GM18505 (cell line): ENCODE measurements around the gene CD300A.

Experiments used
- ATAC-seq: cut with Tn5 transposase; IDR thresholded peaks from one replicate; pipeline ENCODE4 v1.9.1; 2021; ENCODE audit not compliant: unreplicated experiment
- POLR2A ChIP-seq: IDR thresholded peaks from 4 replicates; pipeline ENCODE4 v1.6.1; 2011; ENCODE audit warnings: borderline replicate concordance; ENCODE audit not compliant: insufficient read depth, insufficient read length; ENCODE audit errors: extremely low read depth

CD300A gene

DNA sequence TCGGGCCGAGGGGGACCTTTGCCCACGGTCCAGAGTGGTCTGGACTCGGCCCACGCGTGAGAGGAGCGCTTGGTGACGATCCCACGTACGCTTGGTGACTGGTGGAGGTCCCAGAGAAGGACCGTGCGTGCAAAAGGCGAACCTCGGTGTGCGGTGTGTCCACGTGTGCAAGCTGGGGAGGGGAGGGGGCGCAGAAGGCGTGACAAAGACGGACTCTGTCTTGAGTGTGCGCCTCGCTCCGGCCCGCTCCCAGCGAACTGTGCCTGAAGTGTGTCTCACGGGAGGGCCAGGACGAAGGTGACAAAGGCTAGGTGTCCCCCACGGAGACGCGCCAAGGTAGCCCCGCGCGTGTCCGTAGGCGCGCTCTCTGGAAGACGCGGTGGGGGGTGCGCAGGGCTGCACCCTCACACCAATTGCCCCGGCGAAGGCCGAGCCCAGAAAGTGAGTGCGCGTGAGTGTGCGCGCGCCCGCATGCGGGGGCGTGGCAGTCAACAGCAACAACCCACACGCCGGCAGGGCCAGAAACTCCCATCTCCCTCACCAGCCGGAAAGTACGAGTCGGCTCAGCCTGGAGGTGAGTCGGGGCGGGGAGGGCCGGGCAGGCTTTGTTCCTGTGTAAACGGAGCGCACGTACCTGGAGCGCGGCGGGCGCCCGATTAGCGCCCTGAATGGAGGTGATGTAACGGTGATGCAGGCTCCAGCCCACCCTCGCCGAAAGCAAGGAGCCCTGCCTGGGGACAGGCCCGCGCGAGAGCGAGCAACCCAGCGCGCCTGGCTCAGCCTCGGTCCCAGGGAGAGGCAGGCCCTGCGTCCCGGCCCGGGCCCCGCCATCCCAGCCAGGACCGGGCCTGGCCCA is 34.6 kb upstream of the CD300A start, which contains the start of gene GPRC5C:
Gene GPRC5C, plus strand, starts transcription at position 521 of the 856 bp plus-strand sequence. CDS start 7,689 bp downstream, outside the sequence.
- TF ChIP-seq POLR2A, result no peak
- peak; percentile 45 for ATAC-seq

DNA sequence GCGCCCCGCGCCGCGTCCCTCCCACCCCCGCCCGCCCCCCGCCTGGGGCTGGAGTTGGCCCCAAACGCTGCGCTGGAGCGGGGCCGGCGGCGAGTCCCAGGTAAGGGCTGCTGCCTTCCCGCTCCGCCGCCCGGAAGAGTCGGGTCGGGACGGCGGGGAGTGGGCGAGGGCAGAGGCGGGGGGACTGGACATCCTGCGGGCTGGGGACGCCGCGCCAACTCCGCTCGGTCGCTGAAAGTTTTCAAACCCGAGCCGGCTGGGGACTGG is 34.1 kb upstream of the CD300A start:
- ATAC-seq, result no peak
- no peak for TF ChIP-seq POLR2A

DNA sequence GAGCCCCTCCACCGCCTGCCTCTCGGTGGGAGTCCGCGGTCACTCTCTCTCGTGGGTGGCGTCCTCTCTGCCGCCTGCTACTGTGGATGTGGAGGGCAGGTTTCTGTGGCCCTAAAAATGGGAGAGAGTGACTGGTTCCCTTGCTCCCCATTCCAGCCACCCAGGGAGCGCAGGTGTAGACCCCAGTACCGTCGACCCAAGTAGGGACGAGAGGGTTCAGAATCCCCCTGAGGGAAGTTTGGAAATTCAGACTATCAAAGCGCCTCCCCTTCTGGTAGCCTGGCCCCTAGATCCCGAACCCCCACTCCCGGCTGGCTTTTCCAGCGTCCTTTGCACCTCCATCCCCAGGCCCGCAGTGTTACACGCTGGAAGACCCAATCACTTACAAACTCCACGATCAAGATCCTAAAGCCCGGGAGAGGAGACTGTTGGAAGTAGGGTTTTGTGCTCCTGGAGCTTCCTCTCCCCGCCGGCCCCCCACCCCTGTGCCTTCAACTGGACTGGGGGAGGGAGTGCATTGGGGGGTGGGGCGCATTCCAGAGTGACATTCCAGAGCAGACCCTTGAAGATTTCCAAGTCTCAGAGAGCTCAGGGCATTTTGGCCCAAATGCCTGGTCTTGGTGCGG is 33.6 kb upstream of the CD300A start:
- no peak for TF ChIP-seq POLR2A
- no peak for ATAC-seq

DNA sequence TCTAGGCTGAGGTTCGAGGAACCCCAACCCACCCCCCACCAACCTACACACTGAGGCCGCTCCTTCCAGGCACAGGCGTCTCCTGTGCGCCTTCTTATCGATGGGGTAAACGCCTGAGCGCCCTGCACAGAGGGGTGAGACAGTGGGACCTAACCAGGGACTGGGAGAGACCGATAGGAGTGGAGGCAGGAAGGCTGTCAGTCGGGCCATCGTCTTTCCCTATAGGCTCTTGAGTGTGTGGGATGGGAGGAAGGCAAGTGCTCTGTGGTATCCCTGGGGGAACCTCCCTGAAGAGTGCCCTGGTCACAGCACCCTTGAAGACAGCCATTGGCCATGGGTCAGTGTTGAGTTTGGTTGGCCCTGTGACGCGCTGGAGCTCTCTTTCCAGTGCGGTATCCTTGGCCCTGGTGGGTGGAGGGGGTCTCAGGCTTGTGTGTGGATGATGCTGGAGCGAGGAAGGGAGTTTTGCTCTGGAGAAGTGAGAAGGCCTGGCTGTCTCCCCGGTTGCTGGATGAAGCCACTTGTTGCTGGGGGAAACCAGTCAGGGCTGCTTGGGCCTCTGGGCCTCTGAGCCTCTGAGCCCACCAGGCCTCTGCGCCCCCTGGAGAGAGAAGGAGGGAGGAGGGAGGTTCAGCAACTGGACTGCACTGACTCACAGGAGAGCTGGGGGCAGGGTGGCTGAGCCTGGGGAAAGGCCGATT is 32.9 kb upstream of the CD300A start:
- TF ChIP-seq POLR2A, result no peak
- ATAC-seq, result no peak

DNA sequence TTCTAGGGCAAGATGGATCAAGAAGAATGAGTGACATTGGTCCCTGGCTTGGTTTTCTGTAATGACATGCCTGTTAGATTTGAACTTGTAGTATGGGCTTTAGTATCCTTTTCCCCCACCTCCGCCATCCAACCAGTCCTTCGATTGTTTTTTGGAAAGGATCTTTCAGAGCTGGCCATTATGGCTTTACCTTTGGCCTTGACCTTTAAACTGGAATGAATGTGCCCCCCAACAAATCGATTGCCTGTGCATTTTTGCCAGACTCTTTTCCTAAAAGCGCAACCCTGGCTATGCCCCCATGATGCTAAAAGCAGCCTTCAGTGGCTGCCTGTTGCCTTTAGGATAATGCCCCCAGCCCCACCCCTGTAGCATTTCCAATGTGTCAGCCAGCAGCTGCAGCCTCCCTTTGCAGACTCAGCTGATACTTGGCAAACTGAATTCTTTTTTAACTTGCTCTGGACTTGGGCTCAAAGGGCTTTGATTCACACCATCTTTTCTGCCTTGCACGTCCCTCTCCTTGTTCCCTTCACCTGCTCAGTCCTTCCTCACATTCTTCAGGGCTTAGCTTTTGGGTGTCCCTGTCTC is 30.6 kb upstream of the CD300A start:
- no peak for TF ChIP-seq POLR2A
- ATAC-seq, result no peak

DNA sequence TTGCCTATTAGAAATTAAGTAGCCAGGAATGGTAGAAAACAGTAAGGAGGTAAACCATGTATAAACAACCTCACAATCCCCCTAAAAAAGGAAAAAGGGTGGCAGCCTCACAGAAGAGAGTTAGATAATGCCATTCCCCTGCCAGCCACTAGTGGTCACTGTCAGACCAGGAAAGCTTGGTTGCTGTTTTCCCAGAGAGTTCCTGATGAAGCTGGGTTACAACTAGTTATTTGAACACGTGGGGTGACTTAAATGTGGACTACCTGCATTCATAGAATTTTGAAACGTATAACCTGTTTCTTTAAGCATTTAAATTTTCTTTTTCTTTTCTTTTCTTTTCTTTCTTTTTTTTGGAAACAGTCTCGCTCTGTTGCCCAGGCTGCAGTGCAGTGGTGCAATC is 28.7 kb upstream of the CD300A start:
- no peak for ATAC-seq
- no peak for TF ChIP-seq POLR2A

DNA sequence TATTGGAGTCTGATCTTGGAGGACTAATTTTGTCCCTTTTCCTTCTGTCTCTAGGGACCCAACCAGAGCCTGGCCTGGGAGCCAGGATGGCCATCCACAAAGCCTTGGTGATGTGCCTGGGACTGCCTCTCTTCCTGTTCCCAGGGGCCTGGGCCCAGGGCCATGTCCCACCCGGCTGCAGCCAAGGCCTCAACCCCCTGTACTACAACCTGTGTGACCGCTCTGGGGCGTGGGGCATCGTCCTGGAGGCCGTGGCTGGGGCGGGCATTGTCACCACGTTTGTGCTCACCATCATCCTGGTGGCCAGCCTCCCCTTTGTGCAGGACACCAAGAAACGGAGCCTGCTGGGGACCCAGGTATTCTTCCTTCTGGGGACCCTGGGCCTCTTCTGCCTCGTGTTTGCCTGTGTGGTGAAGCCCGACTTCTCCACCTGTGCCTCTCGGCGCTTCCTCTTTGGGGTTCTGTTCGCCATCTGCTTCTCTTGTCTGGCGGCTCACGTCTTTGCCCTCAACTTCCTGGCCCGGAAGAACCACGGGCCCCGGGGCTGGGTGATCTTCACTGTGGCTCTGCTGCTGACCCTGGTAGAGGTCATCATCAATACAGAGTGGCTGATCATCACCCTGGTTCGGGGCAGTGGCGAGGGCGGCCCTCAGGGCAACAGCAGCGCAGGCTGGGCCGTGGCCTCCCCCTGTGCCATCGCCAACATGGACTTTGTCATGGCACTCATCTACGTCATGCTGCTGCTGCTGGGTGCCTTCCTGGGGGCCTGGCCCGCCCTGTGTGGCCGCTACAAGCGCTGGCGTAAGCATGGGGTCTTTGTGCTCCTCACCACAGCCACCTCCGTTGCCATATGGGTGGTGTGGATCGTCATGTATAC is 26.5 kb upstream of the CD300A start:
- no peak for TF ChIP-seq POLR2A
- ATAC-seq, result no peak

DNA sequence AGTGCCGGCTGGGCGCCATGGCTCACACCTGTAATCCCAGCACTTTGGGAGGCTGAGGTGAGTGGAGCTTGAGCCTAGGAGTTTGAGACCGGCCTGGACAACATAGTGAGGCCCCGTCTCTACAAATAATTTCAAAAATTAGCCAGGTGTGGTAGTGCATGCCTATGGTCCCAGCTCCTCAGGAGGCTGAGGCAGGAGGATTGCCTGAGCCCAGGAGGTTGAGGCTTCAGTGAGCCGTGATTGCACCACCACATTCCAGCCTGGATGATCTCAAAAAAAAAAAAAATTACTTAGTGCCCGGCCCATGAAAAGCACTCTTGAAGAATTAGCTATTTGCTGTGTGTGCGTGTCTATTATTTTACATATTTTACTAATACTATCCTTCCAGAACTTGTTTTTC is 24.9 kb upstream of the CD300A start:
- TF ChIP-seq POLR2A, result no peak
- no peak for ATAC-seq

DNA sequence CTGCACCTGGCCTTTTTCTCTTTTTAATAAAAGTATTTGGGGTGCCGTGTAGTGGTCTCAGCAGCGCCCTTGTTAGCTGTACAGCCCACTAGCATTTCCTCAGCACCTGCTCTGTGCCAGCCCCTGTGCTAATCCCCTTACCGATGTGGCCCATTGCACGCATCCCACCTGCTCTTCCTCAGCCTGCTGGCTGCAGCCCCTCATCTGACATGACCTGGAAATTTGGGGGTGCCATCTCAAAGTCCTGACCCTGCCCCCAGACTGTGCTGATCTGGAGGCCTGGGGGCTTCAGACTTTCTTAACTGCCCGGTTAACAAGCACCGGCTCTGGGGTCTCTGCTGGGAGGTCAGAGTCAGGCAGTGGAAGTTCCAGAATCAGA is 24.2 kb upstream of the CD300A start:
- TF ChIP-seq POLR2A, result no peak
- no peak for ATAC-seq

DNA sequence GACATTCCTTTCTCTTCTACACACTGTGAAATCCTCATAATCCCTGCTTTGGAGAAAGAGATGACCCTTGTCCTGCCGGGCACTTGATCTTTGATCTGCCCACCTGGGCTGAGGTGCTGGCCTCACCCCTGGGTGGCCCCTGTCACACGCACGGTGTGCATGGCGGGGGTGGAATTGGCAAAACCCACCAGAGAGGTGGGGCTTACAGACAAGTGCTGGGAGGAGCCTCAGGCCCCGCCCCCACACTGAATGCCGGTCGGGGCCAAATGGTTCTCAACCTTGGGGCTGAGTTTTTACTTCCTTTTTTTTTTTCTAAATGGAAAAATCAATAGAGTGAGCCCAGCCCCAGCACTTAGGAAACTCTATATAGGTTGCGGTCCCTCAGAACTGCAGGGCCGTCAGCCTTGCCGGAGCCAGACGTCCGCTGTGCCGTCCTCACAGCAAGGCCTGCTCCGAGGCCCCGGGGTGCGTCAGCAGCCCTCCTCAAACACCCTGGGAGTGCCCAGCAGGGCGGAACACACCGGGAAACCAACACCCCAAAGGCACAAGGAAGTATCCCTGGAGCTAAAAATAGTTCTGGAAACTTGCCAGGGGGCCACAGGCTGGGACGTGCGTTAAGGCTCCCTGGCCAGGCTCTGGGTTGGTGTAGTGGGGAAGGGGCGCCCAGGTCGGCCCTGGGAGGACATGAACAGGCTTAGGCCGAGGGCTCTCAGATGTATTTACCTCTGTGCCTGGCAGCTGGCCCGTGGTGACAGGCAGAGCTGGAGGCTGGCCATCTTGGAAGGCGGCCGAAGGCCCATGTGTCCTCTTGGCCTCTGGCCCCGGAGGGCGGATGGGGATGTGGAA is 23.5 kb upstream of the CD300A start:
- no peak for TF ChIP-seq POLR2A
- ATAC-seq, result no peak

DNA sequence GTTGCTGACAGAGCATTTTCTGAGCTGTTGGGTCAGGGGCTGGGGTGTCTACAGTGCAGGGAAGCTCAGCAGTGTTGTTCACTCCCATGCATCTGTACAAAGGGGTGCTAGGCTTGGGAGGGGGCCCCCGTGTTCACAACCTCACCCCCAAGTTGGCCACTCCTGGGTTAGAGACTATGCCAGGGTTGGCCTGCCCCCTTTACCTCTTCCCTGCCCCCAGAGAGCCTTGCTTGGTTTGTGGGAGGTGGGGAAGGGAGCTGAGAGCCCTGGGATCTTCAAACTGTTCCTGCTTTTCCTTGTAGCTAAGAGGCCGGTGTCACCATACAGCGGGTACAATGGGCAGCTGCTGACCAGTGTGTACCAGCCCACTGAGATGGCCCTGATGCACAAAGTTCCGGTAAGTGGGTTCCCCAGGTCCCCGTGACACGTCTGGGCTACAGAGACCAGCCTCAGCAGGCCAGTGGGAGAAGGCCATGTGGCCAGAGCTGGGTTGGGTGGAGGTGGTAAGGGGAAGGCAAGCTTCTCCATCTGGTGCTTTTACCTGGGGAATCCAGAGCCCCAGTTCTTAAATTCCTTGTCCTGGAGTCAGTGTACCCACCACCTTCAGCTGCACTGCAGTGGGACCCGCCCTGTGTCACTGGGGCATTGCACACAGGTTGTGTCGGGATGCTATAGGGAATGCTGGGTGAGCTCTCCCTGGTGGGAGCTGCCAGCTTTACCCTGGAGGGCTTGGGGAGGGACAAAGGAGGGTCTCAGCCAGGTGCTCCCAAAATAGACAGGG is 22.7 kb upstream of the CD300A start:
- no peak for ATAC-seq
- TF ChIP-seq POLR2A, result no peak
